Stimulated activated naive B cell treated with anti-CD40 and anti-IgM and Interleukin-4, amounts not matched to agents 10 μg/mL and 1 μg/mL and 100 μg/mL, for 72 hours (primary cell): ENCODE results near the gene FCHO1.
A peak's percentile ranks its signal among the peaks of the same experiment; 100 is the strongest.

Experiments
- ATAC-seq, 2 donors: fragments of 150-1000 bp; cut with Tn5 transposase; replicated peaks; 2 replicates each; pipeline ENCODE4 v1.10.0; 2021; ENCODE audit warnings: moderate library complexity in 1 of 2
- DNase-seq: peaks from one replicate; pipeline ENCODE4 v3.0.0; 2021
- H3K27ac Mint-ChIP-seq: one replicate; pipeline ENCODE4 v1.8.0; 2022; ENCODE audit warnings: mild to moderate bottlenecking, mixed read lengths
- H3K27me3 Mint-ChIP-seq, 2 donors: one replicate each; pipeline ENCODE4 v1.8.0; 2022; ENCODE audit warnings: mixed read lengths in 2 of 2
- H3K36me3 Mint-ChIP-seq, 2 donors: one replicate each; pipeline ENCODE4 v1.8.0; 2022; ENCODE audit warnings: mixed read lengths in 2 of 2, mild to moderate bottlenecking in 1 of 2
- H3K4me1 Mint-ChIP-seq, 2 donors: one replicate each; pipeline ENCODE4 v1.8.0; 2022; ENCODE audit warnings: mixed read lengths in 2 of 2, mild to moderate bottlenecking in 1 of 2
- H3K4me3 Mint-ChIP-seq, 2 donors: one replicate each; pipeline ENCODE4 v1.8.0; 2022; ENCODE audit warnings: mild to moderate bottlenecking in 2 of 2, mixed read lengths in 2 of 2, moderate library complexity in 1 of 2
- H3K9me3 Mint-ChIP-seq, 2 donors: one replicate each; pipeline ENCODE4 v1.8.0; 2022; ENCODE audit warnings: mixed read lengths in 2 of 2, mild to moderate bottlenecking in 1 of 2

FCHO1 gene, protein sequence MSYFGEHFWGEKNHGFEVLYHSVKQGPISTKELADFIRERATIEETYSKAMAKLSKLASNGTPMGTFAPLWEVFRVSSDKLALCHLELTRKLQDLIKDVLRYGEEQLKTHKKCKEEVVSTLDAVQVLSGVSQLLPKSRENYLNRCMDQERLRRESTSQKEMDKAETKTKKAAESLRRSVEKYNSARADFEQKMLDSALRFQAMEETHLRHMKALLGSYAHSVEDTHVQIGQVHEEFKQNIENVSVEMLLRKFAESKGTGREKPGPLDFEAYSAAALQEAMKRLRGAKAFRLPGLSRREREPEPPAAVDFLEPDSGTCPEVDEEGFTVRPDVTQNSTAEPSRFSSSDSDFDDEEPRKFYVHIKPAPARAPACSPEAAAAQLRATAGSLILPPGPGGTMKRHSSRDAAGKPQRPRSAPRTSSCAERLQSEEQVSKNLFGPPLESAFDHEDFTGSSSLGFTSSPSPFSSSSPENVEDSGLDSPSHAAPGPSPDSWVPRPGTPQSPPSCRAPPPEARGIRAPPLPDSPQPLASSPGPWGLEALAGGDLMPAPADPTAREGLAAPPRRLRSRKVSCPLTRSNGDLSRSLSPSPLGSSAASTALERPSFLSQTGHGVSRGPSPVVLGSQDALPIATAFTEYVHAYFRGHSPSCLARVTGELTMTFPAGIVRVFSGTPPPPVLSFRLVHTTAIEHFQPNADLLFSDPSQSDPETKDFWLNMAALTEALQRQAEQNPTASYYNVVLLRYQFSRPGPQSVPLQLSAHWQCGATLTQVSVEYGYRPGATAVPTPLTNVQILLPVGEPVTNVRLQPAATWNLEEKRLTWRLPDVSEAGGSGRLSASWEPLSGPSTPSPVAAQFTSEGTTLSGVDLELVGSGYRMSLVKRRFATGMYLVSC

DNA sequence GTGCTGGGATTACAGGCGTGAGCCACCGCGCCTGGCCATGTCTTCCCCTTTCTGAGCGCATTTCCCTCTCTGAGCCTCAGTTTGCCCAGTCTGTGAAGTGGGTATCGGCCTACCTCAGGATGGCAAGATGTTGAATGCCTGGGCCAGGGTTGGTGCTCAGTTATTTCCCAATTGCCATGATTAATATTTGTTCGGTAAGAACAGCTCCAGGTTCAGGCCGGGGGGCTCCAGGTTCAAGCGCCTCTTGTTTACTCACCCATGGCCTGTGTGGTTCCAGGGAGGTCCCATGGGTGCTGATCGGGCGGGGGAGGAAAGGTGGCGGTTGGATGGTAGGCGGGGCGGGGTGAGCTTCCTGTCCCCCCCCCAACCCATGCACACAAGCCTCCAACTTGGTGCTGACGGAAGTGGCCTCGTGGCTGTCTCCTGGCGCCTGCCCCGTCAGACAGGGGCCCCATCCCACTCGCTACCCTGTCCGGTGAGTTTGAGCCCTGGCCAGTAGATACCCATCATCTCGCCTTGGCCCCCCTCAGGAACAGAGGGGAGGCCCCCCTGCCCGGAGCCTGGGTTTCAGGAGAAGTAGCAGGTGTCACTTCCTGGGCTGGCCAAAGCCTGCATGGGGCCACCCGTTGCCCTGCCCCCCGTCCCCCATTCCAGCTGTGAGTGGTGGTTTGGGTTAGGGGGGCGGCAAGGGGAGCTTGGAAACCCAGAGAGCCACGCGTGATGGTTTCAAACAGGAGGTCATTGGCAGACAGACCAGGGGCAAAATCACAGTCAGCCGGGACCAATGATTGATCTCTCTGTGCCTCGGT is at the start of gene FCHO1:
Gene FCHO1 (plus strand): TSS at position 375 of the 809 bp plus-strand sequence. CDS start 3,688 bp downstream, outside the sequence.
- peak; percentile 88 for DNase-seq
- ATAC-seq: peak; percentile 61 to 62
- Mint-ChIP-seq H3K4me1 (peaks cover 57 to 80% of the 10 kb centered on the region in 2 donors), H3K27me3 (no peaks in the 10 kb centered on the region), H3K36me3 (peaks cover 21 to 24% of the 10 kb centered on the region in 2 donors), H3K4me3 (peak within 1 kb of the TSS; percentile 74 to 76), H3K9me3 (no peaks in the 10 kb centered on the region), H3K27ac (peak within 1 kb of the TSS; percentile 99)

DNA sequence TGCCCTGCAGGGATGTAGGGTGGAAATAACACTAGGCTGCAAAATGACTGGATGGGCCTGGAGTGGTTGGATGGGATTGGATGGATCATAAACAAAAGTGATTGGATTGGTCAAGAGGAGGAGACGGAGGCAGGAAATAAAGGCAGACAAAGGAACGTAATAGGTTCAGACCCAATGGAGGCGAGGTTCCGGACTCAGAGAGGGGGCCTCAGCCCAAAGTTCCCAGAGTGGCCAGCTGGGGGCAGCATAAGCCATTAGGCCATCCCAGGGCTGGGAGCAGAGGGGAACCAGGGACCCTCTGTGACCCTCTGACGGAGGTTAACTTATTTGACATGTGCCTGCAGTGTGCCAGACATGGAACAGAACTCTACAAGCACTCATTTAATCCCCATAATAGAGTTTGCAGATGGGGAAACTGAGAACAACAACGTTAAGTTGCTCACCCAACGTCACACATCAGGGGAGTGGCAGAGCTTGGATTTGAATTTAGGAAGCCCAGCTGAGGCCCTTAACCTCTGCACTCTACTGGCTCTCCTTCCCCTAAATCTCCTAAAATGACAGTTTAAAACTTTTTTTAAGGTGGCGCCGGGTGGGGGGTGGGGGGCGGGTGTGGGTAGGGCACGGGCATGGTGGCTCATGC is 47.3 kb upstream of the FCHO1 start:
- H3K9me3 Mint-ChIP-seq: no peaks in the 10 kb centered on the region
- DNase-seq: peak; percentile 52
- H3K27me3 Mint-ChIP-seq: peaks cover 13 to 19% of the 10 kb centered on the region in 2 donors
- no peak overlapping the region for H3K4me3 Mint-ChIP-seq
- H3K27ac Mint-ChIP-seq: no peak overlapping the region
- no peaks in the 10 kb centered on the region for H3K36me3 Mint-ChIP-seq
- peak; percentile 89 to 96 for ATAC-seq
- peaks cover 0 to 2% of the 10 kb centered on the region in 2 donors for H3K4me1 Mint-ChIP-seq

DNA sequence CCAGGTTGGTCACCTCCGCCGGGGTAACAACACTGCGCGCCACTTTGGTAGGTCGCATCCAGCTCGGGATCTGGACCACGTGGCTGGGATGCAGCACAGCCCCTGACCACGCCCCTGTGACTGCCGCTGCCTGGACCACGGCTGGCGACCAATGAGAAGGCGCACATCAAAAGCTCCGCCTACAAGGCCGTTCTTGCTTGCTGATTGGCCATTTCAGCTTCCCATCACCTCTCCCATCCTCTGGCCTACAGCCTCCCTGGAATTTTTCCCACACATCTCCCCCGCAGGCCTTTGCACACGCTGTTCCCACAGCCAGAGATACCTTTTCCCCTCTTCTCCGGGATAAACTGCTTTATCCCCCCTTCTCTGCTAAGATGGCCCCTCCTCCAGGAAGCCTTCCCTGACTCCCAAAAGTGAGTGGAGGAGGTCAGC is 44.5 kb upstream of the FCHO1 start:
- DNase-seq (no peak), ATAC-seq (no peak)
- Mint-ChIP-seq H3K36me3 (no peaks in the 10 kb centered on the region), H3K27me3 (peaks cover 0 to 4% of the 10 kb centered on the region in 2 donors), H3K9me3 (no peaks in the 10 kb centered on the region), H3K4me1 (peaks cover 0 to 2% of the 10 kb centered on the region in 2 donors), H3K27ac (no peak overlapping the region), H3K4me3 (no peak overlapping the region)

DNA sequence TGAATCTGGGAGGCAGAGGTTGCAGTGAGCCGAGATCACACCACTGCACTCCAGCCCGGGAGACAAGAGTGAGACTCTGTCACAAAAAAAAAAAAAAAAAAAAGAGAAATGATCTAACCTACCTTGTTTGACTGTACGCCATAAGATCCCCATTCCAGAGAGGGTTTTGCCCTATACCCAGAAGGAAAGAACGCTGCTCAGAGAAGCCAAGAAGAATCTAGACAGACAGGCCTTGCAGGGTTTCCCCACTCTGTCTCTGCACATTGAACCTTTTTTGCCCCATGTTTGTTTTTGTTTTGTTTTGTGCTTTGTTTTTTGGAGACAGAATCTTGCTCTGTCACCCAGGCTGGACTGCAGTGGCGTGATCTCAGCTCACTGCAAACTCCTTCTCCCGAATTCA is 39.4 kb upstream of the FCHO1 start:
- ATAC-seq (no peak), DNase-seq (no peak)
- H3K36me3 Mint-ChIP-seq: no peaks in the 10 kb centered on the region
- H3K4me3 Mint-ChIP-seq: no peak overlapping the region
- no peaks in the 10 kb centered on the region for H3K9me3 Mint-ChIP-seq
- H3K4me1 Mint-ChIP-seq: no peaks in the 10 kb centered on the region
- H3K27me3 Mint-ChIP-seq: peaks cover 0 to 3% of the 10 kb centered on the region in 2 donors
- H3K27ac Mint-ChIP-seq: no peak overlapping the region

DNA sequence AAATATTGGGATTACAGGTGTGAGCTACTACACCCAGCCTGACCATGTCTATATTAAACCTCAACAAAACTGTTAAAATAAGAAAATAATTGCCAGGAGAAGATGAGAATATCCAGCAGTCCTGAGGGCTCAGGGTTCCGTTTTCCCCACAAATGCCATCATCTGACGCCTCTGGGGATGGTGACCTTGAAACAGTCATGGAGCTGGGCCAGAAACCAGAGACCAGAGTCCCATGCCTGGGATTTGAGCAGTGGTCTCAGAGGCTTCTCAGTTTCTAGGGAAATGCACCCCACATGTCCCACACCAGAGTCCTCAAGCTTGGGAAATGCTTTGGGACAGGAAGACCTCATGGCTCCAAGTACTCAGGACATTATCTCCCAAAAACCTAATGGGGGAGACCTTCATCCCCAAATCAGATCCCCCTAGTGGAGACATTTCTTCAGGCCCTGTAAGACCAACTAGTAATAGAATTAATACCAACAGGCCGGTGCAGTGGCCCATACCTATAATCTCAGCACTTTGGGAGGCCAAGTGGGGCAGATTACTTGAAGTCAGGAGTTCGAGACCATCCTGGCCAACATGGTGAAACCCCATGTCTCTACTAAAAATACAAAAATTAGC is 34.9 kb upstream of the FCHO1 start:
- ATAC-seq (no peak), DNase-seq (no peak)
- H3K9me3 Mint-ChIP-seq: no peaks in the 10 kb centered on the region
- H3K36me3 Mint-ChIP-seq: peaks cover 9 to 12% of the 10 kb centered on the region in 2 donors
- H3K27ac Mint-ChIP-seq: no peak overlapping the region
- H3K4me3 Mint-ChIP-seq: no peak overlapping the region
- H3K4me1 Mint-ChIP-seq: peaks cover 28 to 38% of the 10 kb centered on the region in 2 donors
- H3K27me3 Mint-ChIP-seq: no peaks in the 10 kb centered on the region

DNA sequence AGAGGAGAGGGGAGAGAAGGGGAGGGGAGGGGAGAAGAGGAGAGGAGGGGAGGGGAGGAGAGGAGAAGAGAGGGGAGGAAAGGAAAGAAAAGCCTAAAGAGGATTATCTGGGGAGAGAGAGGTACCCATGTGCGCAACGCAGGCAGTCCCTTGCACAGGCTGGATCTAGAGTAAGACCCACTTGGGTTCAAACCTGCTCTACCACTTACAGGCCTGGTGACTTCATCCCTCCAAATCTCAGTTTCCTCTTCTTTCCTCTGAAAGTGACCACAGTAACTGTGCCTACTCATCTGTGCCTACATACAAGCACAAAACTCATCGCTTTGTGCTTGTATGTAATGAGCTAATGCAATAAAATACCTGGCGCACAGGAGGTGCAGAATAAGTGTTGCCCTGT is 32.7 kb upstream of the FCHO1 start:
- ATAC-seq (peak; percentile 31 to 36), DNase-seq (no peak)
- H3K36me3 Mint-ChIP-seq: peaks cover 18 to 19% of the 10 kb centered on the region in 2 donors
- H3K4me3 Mint-ChIP-seq: peak overlapping the region; percentile 84 to 89
- H3K27me3 Mint-ChIP-seq: no peaks in the 10 kb centered on the region
- H3K4me1 Mint-ChIP-seq: peaks cover 37 to 51% of the 10 kb centered on the region in 2 donors
- H3K9me3 Mint-ChIP-seq: no peaks in the 10 kb centered on the region
- H3K27ac Mint-ChIP-seq: peak overlapping the region; percentile 91

DNA sequence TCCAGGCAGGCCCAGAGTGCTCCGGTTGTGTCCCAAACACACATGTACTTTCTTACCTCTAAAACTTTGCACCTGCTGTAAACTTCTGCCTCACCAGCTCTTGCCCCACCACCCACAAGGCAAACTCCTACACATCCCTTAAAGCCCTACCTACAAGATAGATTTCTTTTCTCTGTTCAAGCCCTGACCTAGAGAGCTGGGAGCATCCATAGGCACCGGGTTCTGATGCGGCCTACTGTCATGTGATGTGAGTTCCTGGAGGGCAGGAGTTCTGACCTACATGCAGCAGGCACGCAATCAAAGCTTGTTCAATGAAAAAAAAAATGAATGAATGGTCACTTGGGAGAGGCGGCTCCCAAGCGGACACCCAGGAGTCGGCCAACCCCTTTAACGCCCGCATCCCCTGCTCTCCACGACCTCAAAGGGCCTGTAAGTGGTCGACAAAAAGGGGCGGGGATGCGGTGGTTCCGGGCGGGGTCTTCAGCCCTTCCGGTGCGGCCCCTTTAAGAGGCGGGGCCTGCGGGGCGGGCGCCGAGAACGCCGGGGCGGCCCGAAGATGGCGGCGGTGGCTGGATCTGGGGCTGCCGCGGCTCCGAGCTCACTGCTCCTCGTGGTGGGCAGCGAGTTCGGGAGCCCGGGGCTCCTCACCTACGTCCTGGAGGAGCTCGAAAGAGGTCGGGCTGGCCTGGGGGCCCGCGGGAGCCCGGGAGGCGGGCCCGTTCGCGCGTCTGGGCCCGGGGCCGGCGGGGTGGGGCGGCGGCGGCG is 32.1 kb upstream of the FCHO1 start, which contains the start of gene MAP1S:
Gene MAP1S (plus strand): TSS at position 534 of the 765 bp plus-strand sequence. CDS start 23 bp downstream, at position 557.
- Mint-ChIP-seq H3K27ac (peak within 1 kb of the TSS; percentile 91), H3K4me3 (peak within 1 kb of the TSS; percentile 89 to 92), H3K27me3 (no peaks in the 10 kb centered on the region), H3K4me1 (peaks cover 39 to 51% of the 10 kb centered on the region in 2 donors), H3K36me3 (peaks cover 20 to 22% of the 10 kb centered on the region in 2 donors), H3K9me3 (no peaks in the 10 kb centered on the region)
- peak; percentile 86 to 87 for ATAC-seq
- DNase-seq: peak; percentile 56

DNA sequence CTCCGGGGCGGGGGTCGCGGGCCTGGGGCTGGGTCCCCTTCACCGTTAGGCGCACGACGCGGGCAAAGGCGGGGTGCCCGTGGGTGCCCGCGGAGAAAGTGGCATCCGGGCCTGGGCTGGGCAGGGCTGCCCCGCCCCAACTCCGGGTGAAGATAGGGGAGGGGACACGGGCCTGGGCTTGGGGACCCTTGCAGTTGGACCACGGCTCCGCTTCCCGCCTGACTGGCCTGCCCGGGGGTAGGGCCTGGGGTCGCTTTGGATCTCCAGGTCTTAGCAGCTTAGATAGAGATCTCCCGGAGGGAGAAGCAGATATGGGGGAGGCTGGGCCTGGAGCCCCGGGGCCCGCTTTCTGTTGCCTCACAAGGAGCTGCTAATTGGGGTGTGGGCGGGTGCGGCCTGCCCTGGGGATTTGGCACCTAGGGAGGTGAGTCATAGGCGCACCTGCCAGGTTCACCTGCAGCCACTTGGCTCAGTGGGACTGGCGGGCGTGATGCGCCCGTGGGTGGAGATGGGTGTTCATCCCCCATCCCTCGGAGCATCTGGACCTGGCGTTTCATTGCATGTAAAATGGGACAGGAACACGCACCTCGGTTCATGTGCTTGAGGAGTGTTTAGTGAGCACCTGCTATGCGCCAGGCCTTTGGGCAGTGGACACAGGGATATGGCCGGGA is 31.4 kb upstream of the FCHO1 start:
- Mint-ChIP-seq H3K4me1 (peaks cover 39 to 51% of the 10 kb centered on the region in 2 donors), H3K4me3 (peak overlapping the region; percentile 82 to 92), H3K9me3 (no peaks in the 10 kb centered on the region), H3K27me3 (no peaks in the 10 kb centered on the region), H3K36me3 (peaks cover 24 to 28% of the 10 kb centered on the region in 2 donors), H3K27ac (peak overlapping the region; percentile 89)
- peak; percentile 18 for DNase-seq
- peak; percentile 45 to 52 for ATAC-seq

DNA sequence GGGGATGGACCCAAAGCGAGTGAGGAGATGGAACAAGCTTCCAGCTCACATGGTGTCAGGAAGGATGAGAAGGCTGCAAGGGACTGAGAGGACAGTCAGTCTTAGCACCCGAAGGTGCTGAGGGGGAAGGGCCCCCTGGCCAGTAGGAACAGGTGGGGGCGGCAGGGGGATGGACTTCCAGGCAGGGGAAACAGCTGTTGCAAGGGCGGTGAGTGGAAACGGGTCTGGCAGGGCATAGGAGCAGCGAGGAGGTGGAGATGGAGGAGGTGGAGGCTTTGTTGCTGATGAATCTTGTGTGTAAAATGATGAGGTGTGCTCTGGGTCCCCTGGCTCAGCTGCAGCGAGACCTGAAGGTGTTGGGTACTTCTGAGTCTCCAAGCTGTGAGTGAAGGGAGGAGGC is 30.8 kb upstream of the FCHO1 start:
- DNase-seq: no peak
- peaks cover 28 to 32% of the 10 kb centered on the region in 2 donors for H3K36me3 Mint-ChIP-seq

DNA sequence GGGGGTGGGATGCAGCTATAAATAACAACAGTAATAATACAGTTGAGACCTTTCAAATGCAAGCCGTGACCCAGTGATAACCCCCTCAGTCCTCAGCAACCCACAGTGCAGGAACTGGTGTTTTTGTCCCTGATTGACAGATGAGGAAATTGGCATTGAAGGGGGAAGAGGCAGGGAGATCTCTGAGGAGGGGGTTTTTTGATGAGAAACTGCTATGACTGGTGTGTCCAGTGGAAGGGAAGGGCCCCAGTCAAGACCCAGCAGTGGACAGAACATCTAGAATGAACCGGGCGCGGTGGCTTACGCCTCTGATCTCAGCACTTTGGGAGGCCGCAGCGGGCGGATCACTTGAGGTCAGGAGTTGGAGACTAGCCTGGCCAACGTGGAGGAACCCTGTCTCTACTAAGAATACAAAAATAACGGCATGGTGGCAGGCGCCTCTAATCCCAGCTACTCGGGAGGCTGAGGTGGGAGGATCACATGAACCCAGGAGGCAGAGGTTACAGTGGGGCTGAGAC is 30.1 kb upstream of the FCHO1 start:
- Mint-ChIP-seq H3K9me3 (no peaks in the 10 kb centered on the region), H3K27ac (peak overlapping the region; percentile 83), H3K4me1 (peaks cover 42 to 51% of the 10 kb centered on the region in 2 donors), H3K36me3 (peaks cover 30 to 36% of the 10 kb centered on the region in 2 donors), H3K27me3 (no peaks in the 10 kb centered on the region), H3K4me3 (peak overlapping the region; percentile 82 to 92)
- DNase-seq: no peak
- ATAC-seq: no peak

More for the DNA sequence above, 30.8 kb upstream of the FCHO1 start:
- peak overlapping the region; percentile 89 for H3K27ac Mint-ChIP-seq
- H3K9me3 Mint-ChIP-seq: no peaks in the 10 kb centered on the region
- H3K4me3 Mint-ChIP-seq: peak overlapping the region; percentile 82 to 92
- H3K4me1 Mint-ChIP-seq: peaks cover 42 to 51% of the 10 kb centered on the region in 2 donors
- H3K27me3 Mint-ChIP-seq: no peaks in the 10 kb centered on the region
- ATAC-seq: no peak

DNA sequence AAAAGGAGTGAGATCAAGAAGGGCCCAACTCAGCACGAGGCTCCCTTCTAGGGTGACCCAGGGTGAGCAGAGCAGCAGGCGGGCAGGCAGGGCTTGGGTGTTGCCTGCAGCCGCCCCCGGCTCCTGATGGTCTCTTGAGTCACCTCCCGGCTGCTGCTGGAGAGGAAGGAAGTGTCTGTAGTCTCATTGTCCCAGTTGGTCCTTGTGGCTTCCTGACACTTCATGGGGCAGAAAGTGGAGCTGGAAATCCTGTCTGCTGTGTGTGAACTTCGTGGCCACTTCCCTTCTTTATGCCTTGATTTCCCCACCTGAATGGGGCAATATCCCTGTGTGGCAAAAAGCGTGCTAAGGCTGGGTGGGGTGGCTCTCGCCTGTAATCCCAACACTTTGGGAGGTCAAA is 29.5 kb upstream of the FCHO1 start:
- Mint-ChIP-seq H3K4me1 (peaks cover 42 to 51% of the 10 kb centered on the region in 2 donors), H3K9me3 (no peaks in the 10 kb centered on the region), H3K27me3 (no peaks in the 10 kb centered on the region), H3K27ac (no peak overlapping the region), H3K4me3 (peak overlapping the region; percentile 82 to 92), H3K36me3 (peaks cover 33 to 36% of the 10 kb centered on the region in 2 donors)
- DNase-seq (no peak), ATAC-seq (peak in 1 of 2 donors; percentile 13)
